Measurements from ENCODE around the gene VSNL1. TPM values are rescaled to one million over a fixed set of nuclear protein-coding genes. Genes with fewer than 3 reads are reported as not detected.

VSNL1 gene
- polyA plus RNA-seq, 1 experiment = 0.86 TPM

- POLR2A ChIA-PET = interaction anchor here (1.1 kb wide), 1 partner anchor 92 kb away, joined by 6 read pairs; the partner anchor contains the start of genes GEN1 and SMC6
- TF ChIP-seq CTCF (IDR thresholded peaks at IDR 0.05; ENCODE audit: low read depth, low read length) = no peak
- Histone ChIP-seq H3K4me3 (ENCODE audit: low read depth, low read length) (no peak overlapping the region), H3K27ac (ENCODE audit: low read depth, low read length) (no peak overlapping the region), H3K27me3 (ENCODE audit: control insufficient read depth, insufficient read depth, low read length) (no peaks in the 10 kb centered on the region), H3K9me3 (ENCODE audit: control insufficient read depth, insufficient read depth, low read length) (no peaks in the 10 kb centered on the region)
- CTCF ChIA-PET = interaction anchor here (1.1 to 4.6 kb wide), 3 partner anchors 10 to 889 kb away, joined by 3 to 53 read pairs (median 12); no protein-coding TSS in a partner anchor
- no peak for DNase-seq (ENCODE audit: low read depth, low spot score)
These were observed 121.0 kb downstream of the VSNL1 start for GRCh38 chr2:17661460-17661859.

GRCh38 chr2:17662723-17663122 is 122.2 kb downstream of the VSNL1 start:
- CTCF ChIA-PET = interaction anchor here (0.9 to 4.6 kb wide), 4 partner anchors 9 to 192 kb away, joined by 3 to 53 read pairs (median 8); no protein-coding TSS in a partner anchor
- no peak overlapping the region for H3K27ac ChIP-seq (ENCODE audit: low read depth, low read length)
- TF ChIP-seq CTCF (IDR thresholded peaks at IDR 0.05; ENCODE audit: low read depth, low read length) = no peak
- DNase-seq (ENCODE audit: low read depth, low spot score) = no peak
- POLR2A ChIA-PET = no interaction called here
- no peak overlapping the region for H3K4me3 ChIP-seq (ENCODE audit: low read depth, low read length)
- no peaks in the 10 kb centered on the region for H3K27me3 ChIP-seq (ENCODE audit: control insufficient read depth, insufficient read depth, low read length)
- H3K9me3 ChIP-seq (ENCODE audit: control insufficient read depth, insufficient read depth, low read length) = no peaks in the 10 kb centered on the region

GRCh38 chr2:17664534-17664933 is 124.0 kb downstream of the VSNL1 start:
- CTCF ChIA-PET = interaction anchor here (2.1 kb wide), 1 partner anchor 194 kb away, joined by 5 read pairs; no protein-coding TSS in a partner anchor
- POLR2A ChIA-PET = no interaction called here

GRCh38 chr2:17667898-17668297 is 127.4 kb downstream of the VSNL1 start:
- H3K27ac ChIP-seq (ENCODE audit: low read depth, low read length) = no peak overlapping the region
- POLR2A ChIA-PET = no interaction called here
- CTCF ChIA-PET = interaction anchor here (1.0 to 5.8 kb wide), 2 partner anchors 196 to 358 kb away, joined by 3 to 123 read pairs; no protein-coding TSS in a partner anchor
- H3K4me3 ChIP-seq (ENCODE audit: low read depth, low read length) = no peak overlapping the region
- no peaks in the 10 kb centered on the region for H3K9me3 ChIP-seq (ENCODE audit: control insufficient read depth, insufficient read depth, low read length)
- no peaks in the 10 kb centered on the region for H3K27me3 ChIP-seq (ENCODE audit: control insufficient read depth, insufficient read depth, low read length)
- no peak for TF ChIP-seq CTCF (IDR thresholded peaks at IDR 0.05; ENCODE audit: low read depth, low read length)
- no peak for DNase-seq (ENCODE audit: low read depth, low spot score)

More at GRCh38 chr2:17664534-17664933, 124.0 kb downstream of the VSNL1 start:
- H3K27me3 ChIP-seq (ENCODE audit: control insufficient read depth, insufficient read depth, low read length) = no peaks in the 10 kb centered on the region
- TF ChIP-seq CTCF (IDR thresholded peaks at IDR 0.05; ENCODE audit: low read depth, low read length) = no peak
- no peak overlapping the region for H3K4me3 ChIP-seq (ENCODE audit: low read depth, low read length)
- DNase-seq (ENCODE audit: low read depth, low spot score) = no peak
- H3K9me3 ChIP-seq (ENCODE audit: control insufficient read depth, insufficient read depth, low read length) = no peaks in the 10 kb centered on the region
- no peak overlapping the region for H3K27ac ChIP-seq (ENCODE audit: low read depth, low read length)

GRCh38 chr2:17672583-17673317 is 132.3 kb downstream of the VSNL1 start:
- no peak overlapping the region for H3K4me3 ChIP-seq (ENCODE audit: low read depth, low read length)
- ChIA-PET POLR2A (no interaction called here), CTCF (interaction anchor here (1.3 to 6.5 kb wide), 10 partner anchors 17 to 900 kb away, joined by 3 to 123 read pairs (median 10); partner anchors contain the start of gene VSNL1)
- no peaks in the 10 kb centered on the region for H3K27me3 ChIP-seq (ENCODE audit: control insufficient read depth, insufficient read depth, low read length)
- no peak for DNase-seq (ENCODE audit: low read depth, low spot score)
- H3K27ac ChIP-seq (ENCODE audit: low read depth, low read length) = no peak overlapping the region
- TF ChIP-seq CTCF (IDR thresholded peaks at IDR 0.05; ENCODE audit: low read depth, low read length) = no peak
- H3K9me3 ChIP-seq (ENCODE audit: control insufficient read depth, insufficient read depth, low read length) = no peaks in the 10 kb centered on the region

All from AG04450 (cell line).